ENCODE results near the gene INSM2. TPM values are rescaled to one million over a fixed set of nuclear protein-coding genes. Genes with fewer than 3 reads are reported as not detected.

INSM2 gene
- total and polyA plus RNA-seq, 2 of the 4 experiments (the other 2 are of a cell fraction), result not detected

DNA sequence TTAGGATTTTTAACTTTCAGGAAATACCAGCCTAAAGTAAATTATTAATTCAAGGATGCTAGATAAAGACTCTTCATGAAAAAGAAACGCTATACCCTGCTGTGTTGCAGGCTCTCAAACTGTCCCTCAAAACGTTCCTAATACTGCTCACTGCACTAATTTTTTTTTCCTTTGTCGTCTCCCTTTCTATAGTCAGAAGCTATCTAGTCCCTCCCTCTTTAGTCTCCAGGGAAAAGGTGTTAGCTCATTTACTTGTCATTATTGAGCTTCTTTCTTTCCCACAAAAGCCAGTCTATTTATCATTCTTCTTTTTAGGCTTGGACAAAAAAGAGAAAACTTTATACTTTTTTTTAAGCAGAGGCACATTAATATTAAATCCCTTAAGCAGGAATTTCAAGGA, 30.3 kb upstream of the INSM2 start:
- no peaks in the 10 kb centered on the region for H4K20me1 ChIP-seq (ENCODE audit: insufficient read depth, low read length)
- no CpG with 5 or more reads among the region's 3 CpGs for WGBS, 2 experiments (ENCODE audit: extremely low coverage in 2 of 2, insufficient read length in 1 of 2)
- no peak overlapping the region for H3K9ac ChIP-seq (ENCODE audit: low read depth, low read length)
- no peak overlapping the region for H2AK9ac ChIP-seq (replicated peaks; ENCODE audit: low read depth, low read length, poor library complexity)
- H3K56ac ChIP-seq (ENCODE audit: extremely low read depth, insufficient read depth, low read length), result no peak overlapping the region
- no peak for DNase-seq
- H3K27ac ChIP-seq (ENCODE audit: insufficient read depth, low read length), result no peak overlapping the region
- no peak overlapping the region for H4K91ac ChIP-seq (ENCODE audit: insufficient read depth, low read depth, low read length)
- TF ChIP-seq RCOR1 (IDR thresholded peaks at IDR 0.05; ENCODE audit: insufficient replicate concordance, low read length) (no peak), MAFK (IDR thresholded peaks at IDR 0.05; ENCODE audit: low read depth, low read length) (no peak), NFE2L2 (IDR thresholded peaks at IDR 0.05; ENCODE audit: low read depth, low read length) (no peak), SMC3 (IDR thresholded peaks at IDR 0.05; ENCODE audit: low read depth, low read length) (no peak), POLR2A (IDR thresholded peaks at IDR 0.05; ENCODE audit: low read depth, low read length) (no peak), MXI1 (IDR thresholded peaks at IDR 0.05; ENCODE audit: borderline replicate concordance, low read depth, low read length) (no peak), FOS (IDR thresholded peaks at IDR 0.05; ENCODE audit: low read depth, low read length) (no peak), RFX5 (IDR thresholded peaks at IDR 0.05; ENCODE audit: low read depth, low read length) (no peak), MAZ (IDR thresholded peaks at IDR 0.05; ENCODE audit: borderline replicate concordance, low read depth, low read length) (no peak), CEBPB (IDR thresholded peaks at IDR 0.05; ENCODE audit: low read depth, low read length) (no peak), BHLHE40 (IDR thresholded peaks at IDR 0.05; ENCODE audit: low read depth, low read length) (no peak), RAD21 (IDR thresholded peaks at IDR 0.05; ENCODE audit: low read length) (no peak), CHD1 (IDR thresholded peaks at IDR 0.05; ENCODE audit: low read depth, low read length) (no peak)
- TF ChIP-seq, protein P1, sequence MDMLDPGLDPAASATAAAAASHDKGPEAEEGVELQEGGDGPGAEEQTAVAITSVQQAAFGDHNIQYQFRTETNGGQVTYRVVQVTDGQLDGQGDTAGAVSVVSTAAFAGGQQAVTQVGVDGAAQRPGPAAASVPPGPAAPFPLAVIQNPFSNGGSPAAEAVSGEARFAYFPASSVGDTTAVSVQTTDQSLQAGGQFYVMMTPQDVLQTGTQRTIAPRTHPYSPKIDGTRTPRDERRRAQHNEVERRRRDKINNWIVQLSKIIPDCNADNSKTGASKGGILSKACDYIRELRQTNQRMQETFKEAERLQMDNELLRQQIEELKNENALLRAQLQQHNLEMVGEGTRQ (IDR thresholded peaks at IDR 0.05; ENCODE audit: low read depth, low read length), result no peak
- TF ChIP-seq, protein P2, sequence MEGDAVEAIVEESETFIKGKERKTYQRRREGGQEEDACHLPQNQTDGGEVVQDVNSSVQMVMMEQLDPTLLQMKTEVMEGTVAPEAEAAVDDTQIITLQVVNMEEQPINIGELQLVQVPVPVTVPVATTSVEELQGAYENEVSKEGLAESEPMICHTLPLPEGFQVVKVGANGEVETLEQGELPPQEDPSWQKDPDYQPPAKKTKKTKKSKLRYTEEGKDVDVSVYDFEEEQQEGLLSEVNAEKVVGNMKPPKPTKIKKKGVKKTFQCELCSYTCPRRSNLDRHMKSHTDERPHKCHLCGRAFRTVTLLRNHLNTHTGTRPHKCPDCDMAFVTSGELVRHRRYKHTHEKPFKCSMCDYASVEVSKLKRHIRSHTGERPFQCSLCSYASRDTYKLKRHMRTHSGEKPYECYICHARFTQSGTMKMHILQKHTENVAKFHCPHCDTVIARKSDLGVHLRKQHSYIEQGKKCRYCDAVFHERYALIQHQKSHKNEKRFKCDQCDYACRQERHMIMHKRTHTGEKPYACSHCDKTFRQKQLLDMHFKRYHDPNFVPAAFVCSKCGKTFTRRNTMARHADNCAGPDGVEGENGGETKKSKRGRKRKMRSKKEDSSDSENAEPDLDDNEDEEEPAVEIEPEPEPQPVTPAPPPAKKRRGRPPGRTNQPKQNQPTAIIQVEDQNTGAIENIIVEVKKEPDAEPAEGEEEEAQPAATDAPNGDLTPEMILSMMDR (conservative IDR thresholded peaks at IDR 0.05; ENCODE audit: low read depth, low read length), result no peak
- TF ChIP-seq, protein P3, sequence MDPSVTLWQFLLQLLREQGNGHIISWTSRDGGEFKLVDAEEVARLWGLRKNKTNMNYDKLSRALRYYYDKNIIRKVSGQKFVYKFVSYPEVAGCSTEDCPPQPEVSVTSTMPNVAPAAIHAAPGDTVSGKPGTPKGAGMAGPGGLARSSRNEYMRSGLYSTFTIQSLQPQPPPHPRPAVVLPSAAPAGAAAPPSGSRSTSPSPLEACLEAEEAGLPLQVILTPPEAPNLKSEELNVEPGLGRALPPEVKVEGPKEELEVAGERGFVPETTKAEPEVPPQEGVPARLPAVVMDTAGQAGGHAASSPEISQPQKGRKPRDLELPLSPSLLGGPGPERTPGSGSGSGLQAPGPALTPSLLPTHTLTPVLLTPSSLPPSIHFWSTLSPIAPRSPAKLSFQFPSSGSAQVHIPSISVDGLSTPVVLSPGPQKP (IDR thresholded peaks at IDR 0.05; ENCODE audit: borderline replicate concordance, low read depth, low read length), result no peak
- no peaks in the 10 kb centered on the region for H3K9me3 ChIP-seq (ENCODE audit: control insufficient read depth, insufficient read depth, low read length)
- no peak overlapping the region for H4K8ac ChIP-seq (ENCODE audit: low read depth in 2 of 2, low read length in 2 of 2)
- H2BK5ac ChIP-seq (ENCODE audit: low read depth, low read length, poor library complexity, severe bottlenecking), result no peak overlapping the region
- no peaks in the 10 kb centered on the region for H3K36me3 ChIP-seq (ENCODE audit: control insufficient read depth, insufficient read depth, low read length)
- no peak overlapping the region for H3K4me2 ChIP-seq (ENCODE audit: low read depth, low read length)
- H3K18ac ChIP-seq (ENCODE audit: low read depth, low read length), result no peak overlapping the region
- no peak overlapping the region for H2BK20ac ChIP-seq (ENCODE audit: low read depth, low read length)
- no peak overlapping the region for H3K23ac ChIP-seq (ENCODE audit: low read depth, low read length)
- POLR2A ChIA-PET (ENCODE audit: unreplicated experiment), result no interaction called here
- ATAC-seq (ENCODE audit: low read depth), result no peak
- no peak overlapping the region for H2BK15ac ChIP-seq (ENCODE audit: low read depth, low read length)
- H3K79me1 ChIP-seq (ENCODE audit: low read depth in 1 of 2, low read length in 2 of 2), result no peaks in the 10 kb centered on the region
- intact Hi-C loops (cut with micrococcal nuclease) (no loop called here), dilution Hi-C loops (cut with HindIII; ENCODE audit: low sequenced_read_pairs, unreplicated experiment) (no loop called here), in situ Hi-C loops (cut with MboI; ENCODE audit: low sequenced_read_pairs) (no loop called here)
- no peak overlapping the region; the same call in 1 of the 2 replicates for H3K14ac ChIP-seq (replicated peaks; ENCODE audit: low read depth, low read length)
- no peak overlapping the region for H2AK5ac ChIP-seq (ENCODE audit: low read depth, low read length)
- BruUV-seq (replicated peaks), result no TSS peak
- CTCF ChIA-PET, result no interaction called here
- no peaks in the 10 kb centered on the region; the same call in 1 of the 2 replicates for H3K4me1 ChIP-seq (ENCODE audit: control insufficient read depth, insufficient read depth, low read length)
- no peaks in the 10 kb centered on the region for H3K27me3 ChIP-seq (ENCODE audit: control insufficient read depth, insufficient read depth, low read length)
- H2BK120ac ChIP-seq (ENCODE audit: low read depth, low read length), result no peak overlapping the region
- H4K5ac ChIP-seq (ENCODE audit: low read depth, low read length), result no peak overlapping the region
- H3K9me1 ChIP-seq (ENCODE audit: insufficient read depth, low read length), result no peaks in the 10 kb centered on the region
- H3K4me3 ChIP-seq (ENCODE audit: insufficient read depth, low read depth, low read length), result no peak overlapping the region
- H3K4ac ChIP-seq (ENCODE audit: low read depth, low read length), result no peak overlapping the region
- no peak overlapping the region for H2AFZ ChIP-seq (replicated peaks; ENCODE audit: low read length, poor library complexity)
